Osteocyte (in vitro differentiated cells): ENCODE data around the gene AP2A2. TPM values are rescaled to one million over a fixed set of nuclear protein-coding genes. Genes with fewer than 3 reads are reported as not detected.
A peak's percentile ranks its signal among the peaks of the same experiment; 100 is the strongest.

Source experiments
- DNase-seq: peaks from one replicate; pipeline ENCODE4 v3.0.0; 2021; ENCODE audit warnings: mixed read lengths; ENCODE audit not compliant: unreplicated experiment; ENCODE audit errors: extremely low spot score
- H3K27ac Mint-ChIP-seq: one replicate; pipeline ENCODE4 v1.8.0; 2021; ENCODE audit warnings: mild to moderate bottlenecking, mixed read lengths; ENCODE audit not compliant: unreplicated experiment
- H3K27me3 Mint-ChIP-seq: one replicate; pipeline ENCODE4 v1.8.0; 2021; ENCODE audit warnings: mixed read lengths; ENCODE audit not compliant: unreplicated experiment
- H3K36me3 Mint-ChIP-seq: one replicate; pipeline ENCODE4 v1.8.0; 2021; ENCODE audit warnings: mixed read lengths; ENCODE audit not compliant: unreplicated experiment
- H3K4me1 Mint-ChIP-seq: one replicate; pipeline ENCODE4 v1.8.0; 2021; ENCODE audit warnings: mixed read lengths; ENCODE audit not compliant: unreplicated experiment
- H3K4me3 Mint-ChIP-seq: one replicate; pipeline ENCODE4 v1.8.0; 2021; ENCODE audit warnings: mild to moderate bottlenecking, moderate library complexity, mixed read lengths; ENCODE audit not compliant: unreplicated experiment
- H3K9me3 Mint-ChIP-seq: one replicate; pipeline ENCODE4 v1.8.0; 2021; ENCODE audit warnings: mixed read lengths; ENCODE audit not compliant: unreplicated experiment
- CTCF ChIP-seq: fragments of 200-600 bp; sonication (generic); IDR thresholded peaks from 2 replicates; pipeline ENCODE4 v1.5.0; 2021; ENCODE audit warnings: antibody characterized with exemption, mild to moderate bottlenecking, moderate library complexity
- long read RNA-seq: library from polyadenylated mRNA; unstranded; transcript quantifications from one replicate; pipeline ENCODE4 v2.0.0, GENCODE V29; 2021
- total RNA-seq: library from RNA; stranded (reverse); gene quantifications from 2 replicates; pipeline ENCODE4 v1.2.1, GENCODE V29; 2021

AP2A2 gene
- total RNA-seq = 96.7 and 102 TPM in 2 replicates
- long read RNA-seq, partial matches to known transcripts = 6 of 6 reads
- long read RNA-seq, other reads (novel, unspliced or antisense) = 0 of 6 reads

GRCh38 chr11:925496-926301 is at the start of gene AP2A2:
TSS of gene AP2A2 (plus strand) at chr11:925870. CDS start at chr11:926022, 152 bp downstream.
- no peaks in the 10 kb centered on the region for H3K9me3 Mint-ChIP-seq
- peaks cover 4% of the 10 kb centered on the region for H3K36me3 Mint-ChIP-seq
- TF ChIP-seq CTCF = peak; percentile 86
- H3K4me3 Mint-ChIP-seq = peak within 1 kb of the TSS; percentile 86
- H3K4me1 Mint-ChIP-seq = peaks cover 21% of the 10 kb centered on the region
- DNase-seq = peak; percentile 98
- H3K27ac Mint-ChIP-seq = peak within 1 kb of the TSS; percentile 86
- H3K27me3 Mint-ChIP-seq = no peaks in the 10 kb centered on the region

GRCh38 chr11:876545-876944 is 49.1 kb upstream of the AP2A2 start:
- Mint-ChIP-seq H3K9me3 (no peaks in the 10 kb centered on the region), H3K4me1 (peaks cover 18% of the 10 kb centered on the region), H3K36me3 (peaks cover 10% of the 10 kb centered on the region), H3K27me3 (no peaks in the 10 kb centered on the region), H3K4me3 (no peak overlapping the region), H3K27ac (no peak overlapping the region)
- DNase-seq = no peak
- TF ChIP-seq CTCF = no peak

GRCh38 chr11:877565-877964 is 48.1 kb upstream of the AP2A2 start:
- Mint-ChIP-seq H3K27ac (no peak overlapping the region), H3K4me3 (no peak overlapping the region), H3K36me3 (peaks cover 14% of the 10 kb centered on the region), H3K4me1 (peaks cover 19% of the 10 kb centered on the region), H3K27me3 (no peaks in the 10 kb centered on the region), H3K9me3 (no peaks in the 10 kb centered on the region)
- no peak for DNase-seq
- no peak for TF ChIP-seq CTCF

- DNase-seq = no peak
- peaks cover 14% of the 10 kb centered on the region for H3K36me3 Mint-ChIP-seq
- H3K4me3 Mint-ChIP-seq = no peak overlapping the region
- H3K27ac Mint-ChIP-seq = no peak overlapping the region
- no peak for TF ChIP-seq CTCF
- no peaks in the 10 kb centered on the region for H3K27me3 Mint-ChIP-seq
- H3K9me3 Mint-ChIP-seq = no peaks in the 10 kb centered on the region
- H3K4me1 Mint-ChIP-seq = peaks cover 21% of the 10 kb centered on the region
Measured at GRCh38 chr11:880447-880846, 45.2 kb upstream of the AP2A2 start.

- Mint-ChIP-seq H3K27ac (peak overlapping the region; percentile 63), H3K36me3 (peaks cover 23% of the 10 kb centered on the region), H3K4me1 (peaks cover 6% of the 10 kb centered on the region), H3K4me3 (no peak overlapping the region), H3K9me3 (no peaks in the 10 kb centered on the region), H3K27me3 (no peaks in the 10 kb centered on the region)
- DNase-seq = no peak
- TF ChIP-seq CTCF = no peak
Measured at GRCh38 chr11:882596-882995, 43.1 kb upstream of the AP2A2 start.
